HTR-8/SVneo (cell line): ENCODE measurements around the gene LRRC3B.
"Not testable (repeated sequence)": the region's sequence is repeated elsewhere in the genome, so short reads cannot be mapped to it uniquely, and the experiment has no call there.

Experiments
- DNase-seq: peaks from one replicate; pipeline ENCODE4 v3.0.0; 2011; ENCODE audit warnings: low spot score, mixed read lengths; ENCODE audit not compliant: insufficient read length
- FAIRE-seq: peaks from 2 replicates; lab custom pipeline; 2011; peaks lifted over from hg19 to GRCh38; lab: Jason Lieb, UNC

Gene LRRC3B, protein sequence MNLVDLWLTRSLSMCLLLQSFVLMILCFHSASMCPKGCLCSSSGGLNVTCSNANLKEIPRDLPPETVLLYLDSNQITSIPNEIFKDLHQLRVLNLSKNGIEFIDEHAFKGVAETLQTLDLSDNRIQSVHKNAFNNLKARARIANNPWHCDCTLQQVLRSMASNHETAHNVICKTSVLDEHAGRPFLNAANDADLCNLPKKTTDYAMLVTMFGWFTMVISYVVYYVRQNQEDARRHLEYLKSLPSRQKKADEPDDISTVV

GRCh38 chr3:26622621-26623418, at the start of gene LRRC3B:
Gene LRRC3B (plus strand): TSS chr3:26622772. CDS start chr3:26709673, 86,901 bp downstream.
- no peak for DNase-seq
- FAIRE-seq, result no peak

- FAIRE-seq (no peak), DNase-seq (no peak)
Observed at GRCh38 chr3:26574766-26575165, 47.8 kb upstream of the LRRC3B start.

DNA sequence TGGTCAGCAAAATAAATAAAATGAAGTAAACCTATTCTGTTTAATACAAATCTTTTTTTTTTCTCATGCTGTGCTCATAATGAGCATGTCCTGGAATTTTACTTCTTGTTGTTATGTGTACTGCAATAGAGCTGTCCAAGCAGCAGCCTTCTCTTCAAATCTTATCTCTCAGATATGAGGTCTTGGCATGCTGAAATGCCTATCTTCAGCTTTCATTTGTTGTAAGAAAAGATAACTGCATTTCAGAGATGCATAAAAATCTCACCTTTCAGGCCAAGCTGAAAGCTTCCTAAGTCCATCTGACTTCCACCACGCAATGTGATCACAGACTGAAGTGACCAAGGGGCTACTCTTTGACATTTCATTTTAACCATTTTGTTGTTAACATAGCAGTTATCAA, 43.5 kb upstream of the LRRC3B start:
- FAIRE-seq, result no peak
- DNase-seq, result no peak

- no peak for DNase-seq
- FAIRE-seq, result no peak
Observed at GRCh38 chr3:26587571-26587970, 35.0 kb upstream of the LRRC3B start.

GRCh38 chr3:26588931-26589330, 33.6 kb upstream of the LRRC3B start:
- no peak for FAIRE-seq
- DNase-seq, result no peak

DNA sequence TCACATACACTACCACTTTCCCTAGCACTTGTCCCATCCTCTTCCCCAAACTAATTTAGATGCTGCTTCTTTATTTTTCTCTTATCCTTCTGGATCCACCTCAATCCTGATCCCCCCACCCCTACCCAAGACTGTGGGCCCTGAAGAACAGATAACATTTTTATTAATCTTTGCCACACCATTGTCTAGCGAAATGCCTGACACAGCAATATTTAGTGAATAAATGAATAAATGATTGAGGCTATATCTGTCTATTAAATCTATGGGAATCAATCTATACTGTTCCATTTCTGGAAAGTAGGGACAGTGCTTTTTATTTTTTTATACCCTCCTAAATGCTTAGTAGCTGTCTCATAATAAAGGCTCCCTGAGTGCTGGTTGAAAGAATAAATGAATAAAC, 32.9 kb upstream of the LRRC3B start:
- FAIRE-seq (no peak), DNase-seq (no peak)

GRCh38 chr3:26590919-26591484, 31.6 kb upstream of the LRRC3B start:
- DNase-seq (no peak), FAIRE-seq (no peak)

- FAIRE-seq (no peak), DNase-seq (no peak)
Observed at GRCh38 chr3:26591926-26592325, 30.6 kb upstream of the LRRC3B start.

DNA sequence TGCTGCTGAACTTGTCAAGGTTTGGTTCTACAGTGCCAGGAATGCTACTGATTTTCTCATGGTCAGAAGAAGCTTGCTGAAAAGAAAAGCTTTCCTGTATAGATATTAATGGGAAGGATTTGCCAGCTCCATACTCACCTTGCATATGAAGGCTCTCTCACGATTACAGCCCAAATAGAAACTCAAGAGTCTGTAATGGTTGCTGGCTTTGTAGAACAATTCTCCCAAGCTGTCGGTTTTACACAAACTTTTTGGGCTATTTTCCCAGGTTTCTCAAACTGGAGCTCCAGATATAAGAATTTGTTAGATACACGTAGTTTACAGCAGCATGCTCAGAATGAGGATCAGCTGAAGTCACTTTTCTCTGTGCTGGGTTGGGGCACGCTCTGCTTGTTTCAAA, 30.1 kb upstream of the LRRC3B start:
- FAIRE-seq (no peak), DNase-seq (no peak)

- no peak for FAIRE-seq
- DNase-seq, result no peak
Observed at GRCh38 chr3:26596335-26596734, 26.2 kb upstream of the LRRC3B start.

- not testable (repeated sequence) for FAIRE-seq, DNase-seq
Observed at GRCh38 chr3:26603311-26603710, 19.3 kb upstream of the LRRC3B start.

DNA sequence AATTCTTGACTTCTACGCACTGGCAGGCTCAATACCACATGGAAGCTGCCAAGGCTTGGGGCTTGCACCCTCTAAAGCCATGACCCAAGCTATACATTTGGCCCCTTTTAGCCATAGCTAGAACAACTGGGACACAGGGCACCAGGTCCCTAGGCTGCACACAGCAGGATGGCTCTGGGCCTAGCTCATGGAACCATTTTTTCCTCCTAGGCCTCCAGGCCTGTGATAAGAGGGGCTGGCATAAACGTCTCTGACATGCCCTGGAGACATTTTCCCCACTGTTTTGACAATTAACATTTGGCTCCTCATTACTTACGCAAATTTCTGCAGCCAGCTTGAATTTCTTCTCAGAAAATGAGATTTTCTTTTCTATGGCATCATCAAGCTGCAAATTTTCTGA, 18.8 kb upstream of the LRRC3B start:
- DNase-seq, FAIRE-seq: not testable (repeated sequence)

DNA sequence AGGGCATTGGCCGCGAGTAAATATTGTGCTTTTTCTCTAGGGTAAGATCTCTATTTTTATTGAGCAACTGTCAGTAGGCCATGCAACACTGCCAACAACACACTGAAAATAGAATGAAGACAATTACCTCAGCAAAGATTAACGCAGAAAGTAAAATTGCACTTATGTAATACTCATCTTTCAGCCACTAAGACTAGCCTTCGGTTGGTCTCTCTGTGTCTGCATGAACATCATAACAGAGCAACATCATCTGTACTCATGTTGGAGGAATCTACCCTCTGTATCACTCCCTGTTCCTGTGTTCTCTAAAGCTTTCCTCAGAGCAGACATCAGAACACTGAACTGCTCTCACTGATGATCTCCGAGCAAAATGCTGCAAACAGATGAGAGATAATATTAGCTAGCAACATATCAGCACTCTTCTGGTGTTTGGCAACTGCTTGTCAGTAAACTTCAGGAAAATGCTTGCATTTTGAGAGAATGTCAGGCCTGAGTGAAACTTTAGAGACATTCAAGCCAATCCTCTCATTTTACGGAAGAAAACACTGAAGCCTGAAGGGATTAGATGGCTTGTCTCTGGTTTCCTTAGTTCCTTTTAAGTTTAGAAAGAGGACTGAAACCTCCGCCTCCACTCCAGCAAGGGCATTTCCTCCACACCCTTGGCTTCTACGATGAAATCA, 8.4 kb upstream of the LRRC3B start:
- FAIRE-seq, result no peak
- no peak for DNase-seq

- DNase-seq (no peak), FAIRE-seq (no peak)
Observed at GRCh38 chr3:26621176-26621575, 1.4 kb upstream of the LRRC3B start.

GRCh38 chr3:26621906-26622620, 509 bp upstream of the LRRC3B start:
- FAIRE-seq (no peak), DNase-seq (no peak)

DNA sequence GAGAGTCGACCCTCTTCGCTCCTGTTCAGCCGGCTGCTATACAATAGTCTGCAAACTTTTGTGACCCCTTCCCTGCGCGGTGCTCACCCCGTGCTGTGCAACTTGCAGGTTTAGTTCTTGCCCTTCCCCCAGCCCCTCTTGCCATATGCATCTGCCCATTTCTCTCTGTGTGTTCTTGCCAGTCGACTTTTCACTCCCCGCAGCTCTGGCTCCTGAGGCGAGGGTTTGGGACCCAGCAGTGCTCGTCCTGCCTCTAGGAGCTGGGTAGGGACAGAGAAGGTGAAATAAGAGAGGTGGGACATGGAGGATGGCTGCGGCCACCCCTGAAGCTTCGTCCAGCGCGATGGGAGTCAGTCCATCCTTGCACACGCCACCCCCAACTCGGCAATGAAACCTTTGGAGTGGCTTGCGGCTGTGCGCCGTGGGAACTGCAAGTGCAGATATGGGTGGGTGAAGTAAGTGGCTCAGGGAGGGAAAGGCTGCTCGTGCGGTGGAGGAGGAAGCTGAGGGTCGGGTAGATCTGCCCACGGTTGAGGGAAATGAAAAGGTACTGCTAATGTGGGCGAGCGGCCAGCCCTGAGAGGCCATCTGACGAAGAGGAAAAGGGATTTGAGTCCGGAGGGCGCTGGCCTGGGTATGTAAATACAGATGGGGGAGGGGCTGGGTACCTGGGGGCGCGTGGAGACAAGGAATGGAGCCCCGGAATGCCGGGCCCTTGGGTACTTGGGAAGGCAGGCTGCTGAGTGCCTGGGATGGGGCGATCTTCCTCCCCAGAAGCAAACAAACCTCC, 1.0 kb downstream of the LRRC3B start:
- FAIRE-seq, result no peak
- DNase-seq, result no peak

DNA sequence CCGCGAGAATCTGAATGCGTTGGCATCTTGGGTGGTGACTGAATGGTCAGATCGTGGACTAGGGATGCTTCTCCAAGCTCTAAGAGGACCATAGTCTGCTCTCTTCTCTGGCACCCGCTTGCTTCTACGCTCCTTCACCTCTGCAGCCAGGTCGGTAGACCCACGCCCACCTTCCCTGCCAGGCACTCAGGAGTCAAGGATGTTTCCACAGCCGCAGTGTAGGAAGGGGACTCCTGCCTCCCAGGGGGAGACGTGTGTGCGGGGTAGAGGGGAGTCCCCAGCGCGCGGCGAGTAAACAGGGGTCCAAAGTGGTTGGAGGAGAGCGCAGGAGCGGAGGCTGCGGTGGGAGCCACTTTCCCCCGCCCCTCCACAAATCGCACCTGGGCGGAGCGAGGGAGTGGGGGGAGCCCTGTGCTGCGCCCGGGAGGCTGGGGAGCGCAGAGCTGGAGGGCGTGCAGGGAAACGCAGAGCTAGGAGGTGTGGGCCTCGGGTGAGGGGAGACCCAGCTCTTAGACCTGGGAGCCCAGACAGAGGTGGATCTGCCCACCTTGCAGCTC, 1.7 kb downstream of the LRRC3B start:
- no peak for DNase-seq
- no peak for FAIRE-seq

- no peak for FAIRE-seq
- no peak for DNase-seq
Observed at GRCh38 chr3:26625187-26625586, 2.6 kb downstream of the LRRC3B start.

DNA sequence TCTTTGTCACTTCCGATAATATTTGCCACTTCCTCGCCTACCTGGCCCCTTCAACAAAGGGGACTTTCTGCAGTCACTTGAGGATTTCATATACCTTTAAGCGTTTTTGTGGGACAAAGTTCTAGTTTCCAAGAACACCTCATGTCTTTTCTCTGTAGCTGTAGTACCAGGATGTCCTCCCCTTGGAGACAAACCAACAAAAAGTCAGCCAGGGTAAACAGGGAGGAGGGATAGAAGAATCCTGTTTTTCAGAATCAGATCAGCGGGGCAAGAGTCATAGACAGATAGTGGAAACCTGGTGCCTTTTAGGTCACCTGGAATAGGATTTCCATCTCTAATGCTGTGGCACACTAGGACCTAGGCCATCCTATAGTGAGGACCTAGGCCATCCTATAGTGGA, 4.5 kb downstream of the LRRC3B start:
- no peak for FAIRE-seq
- DNase-seq, result no peak
